GM19023 (cell line): ENCODE measurements around the gene PHF14.
"Not testable (repeated sequence)": the region's sequence is repeated elsewhere in the genome, so short reads cannot be mapped to it uniquely, and the experiment has no call there.

Source experiments
- ATAC-seq: cut with Tn5 transposase; IDR thresholded peaks from one replicate; pipeline ENCODE4 v1.9.1; 2021; ENCODE audit warnings: mild to moderate bottlenecking, moderate library complexity; ENCODE audit not compliant: unreplicated experiment

PHF14 gene

GRCh38 chr7:10973061-10973941 lies at the start of gene PHF14:
Gene PHF14 (plus strand): TSS chr7:10973872. CDS start chr7:10974324, 452 bp downstream.
- peak; percentile 96 for ATAC-seq

- no peak for ATAC-seq
Observed at GRCh38 chr7:10924370-10924769, 49.3 kb upstream of the PHF14 start.

GRCh38 chr7:10928203-10928602 lies 45.5 kb upstream of the PHF14 start:
- ATAC-seq: not testable (repeated sequence)

- ATAC-seq: no peak
Observed at GRCh38 chr7:10930551-10930950, 43.1 kb upstream of the PHF14 start.

- no peak for ATAC-seq
Observed at GRCh38 chr7:10931161-10931560, 42.5 kb upstream of the PHF14 start.

- no peak for ATAC-seq
Observed at GRCh38 chr7:10934292-10934691, 39.4 kb upstream of the PHF14 start.

GRCh38 chr7:10939237-10939910 lies 34.3 kb upstream of the PHF14 start:
- ATAC-seq: peak; percentile 31

- ATAC-seq: peak; percentile 93
Observed at GRCh38 chr7:10939911-10940703, 33.6 kb upstream of the PHF14 start.

- ATAC-seq: no peak
Observed at GRCh38 chr7:10940704-10941355, 32.8 kb upstream of the PHF14 start.

- no peak for ATAC-seq
Observed at GRCh38 chr7:10950494-10950893, 23.2 kb upstream of the PHF14 start.

GRCh38 chr7:10950974-10951578 lies 22.6 kb upstream of the PHF14 start:
- not testable (repeated sequence) for ATAC-seq

- ATAC-seq: no peak
Observed at GRCh38 chr7:10952588-10952987, 21.1 kb upstream of the PHF14 start.

GRCh38 chr7:10953078-10953750 lies 20.5 kb upstream of the PHF14 start:
- not testable (repeated sequence) for ATAC-seq

GRCh38 chr7:10956528-10956927 lies 17.1 kb upstream of the PHF14 start:
- ATAC-seq: no peak

- ATAC-seq: not testable (repeated sequence)
Observed at GRCh38 chr7:10960242-10960641, 13.4 kb upstream of the PHF14 start.

- ATAC-seq: not testable (repeated sequence)
Observed at GRCh38 chr7:10965016-10965415, 8.7 kb upstream of the PHF14 start.

GRCh38 chr7:10972174-10972573 lies 1.5 kb upstream of the PHF14 start:
- no peak for ATAC-seq

GRCh38 chr7:10973942-10974911 lies 555 bp downstream of the PHF14 start:
- ATAC-seq: peak; percentile 32

GRCh38 chr7:10977113-10977512 lies 3.4 kb downstream of the PHF14 start:
- no peak for ATAC-seq
